Adrenal gland (tissue), 12 donors: Measurements from ENCODE around the gene MAP3K9. TPM values are rescaled to one million over a fixed set of nuclear protein-coding genes. Genes with fewer than 3 reads are reported as not detected.

Source experiments
- DNase-seq, 7 donors: peaks; one replicate each; pipeline ENCODE4 v3.0.0-alpha.2; 2019 to 2020
- H3K27ac ChIP-seq, 5 donors: fragments of 200-600 bp; sonication (generic) in 4 of 5; 1 replicate in 3 of 5; 2 replicates in 2 of 5; pipeline versions ENCODE4 v1.5.1 to v1.8.0; 2016 to 2020; ENCODE audit warnings: mild to moderate bottlenecking in 1 of 5
- H3K27me3 ChIP-seq: fragments of 200-600 bp; 2 replicates; pipeline ENCODE4 v1.8.0; 2021
- H3K36me3 ChIP-seq, 2 donors: fragments of 200-600 bp; replicated peaks in 1 of 2; 1 replicate in 1 of 2; 2 replicates in 1 of 2; pipeline versions ENCODE4 v1.5.1 to v1.8.0; 2018 to 2022
- H3K4me1 ChIP-seq, 2 donors: fragments of 200-600 bp; replicated peaks in 1 of 2; 1 replicate in 1 of 2; 2 replicates in 1 of 2; pipeline versions ENCODE4 v1.5.1 to v1.8.0; 2018 to 2021
- H3K4me3 ChIP-seq, 4 donors: fragments of 200-600 bp; sonication (generic) in 3 of 4; one replicate each; pipeline ENCODE4 v1.5.1; 2016 to 2018
- H3K9me3 ChIP-seq, 3 donors: fragments of 200-600 bp; sonication (generic) in 1 of 3; replicated peaks in 1 of 3; 1 replicate in 2 of 3; 2 replicates in 1 of 3; pipeline versions ENCODE4 v1.5.1 to v1.8.0; 2016 to 2021
- POLR2A ChIP-seq, 2 donors: fragments of 450-650 bp; IDR thresholded peaks; one replicate each; pipeline ENCODE4 v1.6.1; 2017; ENCODE audit warnings: antibody characterized with exemption in 2 of 2, mild to moderate bottlenecking in 2 of 2, moderate library complexity in 1 of 2
- WGBS, 4 donors: extraction: QIAGEN DNeasy Blood & Tissue Kit in 2 of 4; methylation state at CpG; one replicate each; pipeline versions ENCODE4 v1.1.5 to v1.1.7; 2013 to 2017; 5-methylcytosine and 5-hydroxymethylcytosine counted together
- intact Hi-C, 2 donors: fragments of 100-400 bp; cut with DNase I; formaldehyde crosslinking; loops; one replicate each; pipeline versions ENCODE4 v1.14.1 to v1.15.0; 2022 to 2023
- polyA plus RNA-seq, 3 donors: library from polyadenylated mRNA; stranded (reverse); fragments of 200-250 nt in 2 of 3; fragments of 350-450 nt in 1 of 3; fragmentation: Illumina TruSeq in 1 of 3; extraction: RNeasy Lipid Tissue Mini Kit (QIAGEN cat#74804) in 1 of 3; gene quantifications; one replicate each; pipeline ENCODE4 v1.2.3, GENCODE V29; 2013 to 2014
- total RNA-seq, 9 donors: library from RNA; depleted of rRNA in 4 of 9; stranded (reverse); fragments of >200 nt in 4 of 9; fragments of 120-200 nt in 1 of 9; fragmentation: NEBNext Ultra II Directional in 1 of 9; extraction: Animal tissue kit (Norgen Biotek cat#: 25700) in 1 of 9; gene quantifications; one replicate each; pipeline versions ENCODE4 v1.1.0 to v1.2.4, GENCODE V29; 2013 to 2023
- TF ChIP-seq, protein P1 (sequence below), 6 experiments: fragments of 450-650 bp in 4 of 6; fragments of 200-600 bp in 2 of 6; sonication (generic) in 1 of 6; IDR thresholded peaks; 1 replicate in 5 of 6; 2 replicates in 1 of 6; pipeline versions ENCODE4 v1.5.1 to v1.8.0; 2016 to 2021; ENCODE audit warnings: antibody characterized with exemption in 6 of 6, mild to moderate bottlenecking in 2 of 6, moderate library complexity in 1 of 6
- donor health status: healthy with polysubstance abuse.
- donor health status: Bipolar disorder and iron deficiency.
- donor health status: DM: yes; HTN: yes; CAD: no.
- donor health status: DM: no; HTN: no; CAD: no.
- donor health status: DM: no; HTN: no; CAD: no.
- donor health status: DM: yes; HTN: yes; CAD: no.

The MAP3K9 gene
- total and polyA plus RNA-seq, 12 donors, result 0.67 to 6.7 (median 2.9) TPM

DNA sequence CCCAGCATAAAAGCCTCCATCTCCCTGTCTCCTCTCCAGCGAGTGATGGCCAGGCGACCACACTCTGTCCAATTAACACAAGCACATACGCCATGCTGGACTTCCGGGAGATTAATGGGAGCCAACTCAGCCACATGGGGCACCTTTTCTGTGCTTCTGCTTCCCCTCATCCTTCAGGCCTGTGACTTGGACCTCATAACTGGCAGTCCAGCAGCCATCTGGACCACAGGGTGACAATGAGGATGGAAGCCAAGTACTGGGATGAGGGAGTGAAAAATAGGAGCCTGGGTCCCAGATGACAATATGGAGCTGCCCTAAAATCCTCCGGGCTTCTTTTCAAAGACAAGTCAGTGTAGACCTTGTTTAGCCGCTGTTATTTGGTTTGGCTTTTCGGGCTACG lies 12.8 kb downstream of the MAP3K9 start:
- no peak for DNase-seq
- no peak for TF ChIP-seq POLR2A (IDR thresholded peaks at IDR 0.05)
- TF ChIP-seq, protein P1, sequence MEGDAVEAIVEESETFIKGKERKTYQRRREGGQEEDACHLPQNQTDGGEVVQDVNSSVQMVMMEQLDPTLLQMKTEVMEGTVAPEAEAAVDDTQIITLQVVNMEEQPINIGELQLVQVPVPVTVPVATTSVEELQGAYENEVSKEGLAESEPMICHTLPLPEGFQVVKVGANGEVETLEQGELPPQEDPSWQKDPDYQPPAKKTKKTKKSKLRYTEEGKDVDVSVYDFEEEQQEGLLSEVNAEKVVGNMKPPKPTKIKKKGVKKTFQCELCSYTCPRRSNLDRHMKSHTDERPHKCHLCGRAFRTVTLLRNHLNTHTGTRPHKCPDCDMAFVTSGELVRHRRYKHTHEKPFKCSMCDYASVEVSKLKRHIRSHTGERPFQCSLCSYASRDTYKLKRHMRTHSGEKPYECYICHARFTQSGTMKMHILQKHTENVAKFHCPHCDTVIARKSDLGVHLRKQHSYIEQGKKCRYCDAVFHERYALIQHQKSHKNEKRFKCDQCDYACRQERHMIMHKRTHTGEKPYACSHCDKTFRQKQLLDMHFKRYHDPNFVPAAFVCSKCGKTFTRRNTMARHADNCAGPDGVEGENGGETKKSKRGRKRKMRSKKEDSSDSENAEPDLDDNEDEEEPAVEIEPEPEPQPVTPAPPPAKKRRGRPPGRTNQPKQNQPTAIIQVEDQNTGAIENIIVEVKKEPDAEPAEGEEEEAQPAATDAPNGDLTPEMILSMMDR (IDR thresholded peaks at IDR 0.05), result no peak
- intact Hi-C loops, result no loop called here

DNA sequence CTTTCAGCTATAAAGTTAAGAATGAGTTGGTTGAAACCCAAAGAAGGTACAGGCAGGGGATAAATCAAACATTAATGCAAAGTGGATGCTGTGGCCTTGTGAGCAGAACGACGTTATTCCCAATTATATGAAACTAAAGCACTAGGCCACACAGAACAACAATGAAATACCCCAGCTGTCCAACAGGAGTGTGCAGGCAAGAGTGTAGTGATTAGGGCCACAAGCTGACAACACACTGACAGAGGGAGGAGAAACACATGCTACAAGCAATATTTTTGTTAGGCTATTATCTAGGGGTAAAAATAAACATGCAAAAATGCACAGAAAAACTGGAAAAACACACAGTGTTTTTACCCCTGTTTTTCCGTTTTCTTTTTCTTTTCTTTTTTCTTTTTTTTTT lies 15.0 kb downstream of the MAP3K9 start:
- Histone ChIP-seq H3K9me3 (no peaks in the 10 kb centered on the region), H3K4me3 (no peak overlapping the region), H3K36me3 (no peaks in the 10 kb centered on the region), H3K27me3 (no peaks in the 10 kb centered on the region), H3K4me1 (peaks cover 0 to 10% of the 10 kb centered on the region in 2 donors), H3K27ac (no peak overlapping the region)
- DNase-seq, result no peak
- intact Hi-C loops, result no loop called here
- TF ChIP-seq, protein P1 (IDR thresholded peaks at IDR 0.05), result no peak
- no peak for TF ChIP-seq POLR2A (IDR thresholded peaks at IDR 0.05)
- WGBS, 4 donors, result 68 to 80% (median 75%) methylated on average over 3 of the region's 3 CpGs

More for the DNA sequence above, 12.8 kb downstream of the MAP3K9 start:
- Histone ChIP-seq H3K36me3 (no peaks in the 10 kb centered on the region), H3K27me3 (no peaks in the 10 kb centered on the region), H3K27ac (no peak overlapping the region), H3K9me3 (no peaks in the 10 kb centered on the region), H3K4me3 (no peak overlapping the region), H3K4me1 (no peaks in the 10 kb centered on the region)
- WGBS, 4 donors, result 91 to 100% (median 96%) methylated on average over 8 of the region's 8 CpGs

GRCh38 chr14:70793637-70794036 lies 15.7 kb downstream of the MAP3K9 start:
- DNase-seq, result no peak
- Histone ChIP-seq H3K27ac (no peak overlapping the region), H3K9me3 (no peaks in the 10 kb centered on the region), H3K36me3 (no peaks in the 10 kb centered on the region), H3K4me1 (peaks cover 0 to 13% of the 10 kb centered on the region in 2 donors), H3K4me3 (no peak overlapping the region), H3K27me3 (no peaks in the 10 kb centered on the region)
- WGBS, 4 donors, result 75 to 98% (median 95%) methylated on average over 3 of the region's 3 CpGs
- intact Hi-C loops, result no loop called here
- no peak for TF ChIP-seq POLR2A (IDR thresholded peaks at IDR 0.05)
- TF ChIP-seq, protein P1 (IDR thresholded peaks at IDR 0.05), result no peak

DNA sequence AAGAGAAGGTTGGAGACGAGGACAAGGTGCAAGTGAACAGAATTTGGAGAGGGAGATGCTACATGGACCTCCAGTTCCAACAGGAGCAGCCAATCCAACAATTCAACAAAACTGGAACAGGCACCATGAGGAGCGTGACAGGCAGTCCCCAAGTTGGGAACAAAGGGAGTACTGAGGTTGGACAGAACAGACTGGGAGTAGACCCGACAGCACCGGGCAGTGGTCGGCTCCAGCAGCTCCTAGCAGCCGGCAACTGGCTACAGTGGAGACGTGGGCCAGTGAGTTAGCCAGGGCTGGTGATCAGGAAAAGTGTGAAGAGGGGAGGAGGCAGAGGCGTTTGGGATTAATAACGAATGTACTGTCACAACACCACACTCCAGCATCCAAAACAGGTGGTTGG lies 16.4 kb downstream of the MAP3K9 start:
- H3K4me1 ChIP-seq, result peaks cover 0 to 13% of the 10 kb centered on the region in 2 donors
- no peak for DNase-seq
- no peak overlapping the region for H3K27ac ChIP-seq
- no peaks in the 10 kb centered on the region for H3K36me3 ChIP-seq
- TF ChIP-seq, protein P1 (IDR thresholded peaks at IDR 0.05), result no peak
- no peak for TF ChIP-seq POLR2A (IDR thresholded peaks at IDR 0.05)
- no peak overlapping the region for H3K4me3 ChIP-seq
- no peaks in the 10 kb centered on the region for H3K9me3 ChIP-seq
- intact Hi-C loops, result no loop called here
- WGBS, 4 donors, result 76 to 80% (median 77%) methylated on average over 9 of the region's 9 CpGs
- no peaks in the 10 kb centered on the region for H3K27me3 ChIP-seq
